Fibroblast of lung (primary cell): ENCODE results near the gene SHROOM4. TPM values are rescaled to one million over a fixed set of nuclear protein-coding genes. Genes with fewer than 3 reads are reported as not detected.
A peak's percentile ranks its signal among the peaks of the same experiment; 100 is the strongest.

Experiments
- DNase-seq, 2 donors: peaks; one replicate each; pipeline versions ENCODE4 v3.0.0 to v3.0.0-alpha.2; 2010; ENCODE audit warnings: low read depth in 2 of 2
- H2AFZ ChIP-seq: 2 replicates; pipeline ENCODE4 v1.5.1; 2012; ENCODE audit warnings: low read length, control low read depth, inconsistent platforms
- H3K27ac ChIP-seq: 2 replicates; pipeline ENCODE4 v1.5.1; 2011; ENCODE audit warnings: low read length, control low read depth; ENCODE audit not compliant: insufficient read depth
- H3K27me3 ChIP-seq: 2 replicates; pipeline ENCODE4 v1.5.1; 2011; ENCODE audit warnings: mild to moderate bottlenecking, low read length; ENCODE audit not compliant: control insufficient read depth, insufficient read depth
- H3K36me3 ChIP-seq: 2 replicates; pipeline ENCODE4 v1.5.1; 2011; ENCODE audit warnings: low read length; ENCODE audit not compliant: control insufficient read depth, insufficient read depth
- H3K4me1 ChIP-seq: 2 replicates; pipeline ENCODE4 v1.5.1; 2011; ENCODE audit warnings: low read length; ENCODE audit not compliant: control insufficient read depth, insufficient read depth; ENCODE audit errors: extremely low read depth
- H3K4me2 ChIP-seq: 2 replicates; pipeline ENCODE4 v1.5.1; 2011; ENCODE audit warnings: low read length, control low read depth; ENCODE audit not compliant: insufficient read depth; ENCODE audit errors: extremely low read depth
- H3K4me3 ChIP-seq, 4 experiments: fragments of 200-600 bp in 1 of 4; sonication (generic) in 1 of 4; replicated peaks in 1 of 4; 2 replicates each; pipeline ENCODE4 v1.5.1; 2011 to 2016; ENCODE audit warnings: low read length in 4 of 4, low read depth in 3 of 4, mild to moderate bottlenecking in 3 of 4, control low read depth in 2 of 4, inconsistent platforms in 1 of 4, mixed read lengths in 1 of 4; ENCODE audit not compliant: insufficient read depth in 1 of 4; ENCODE audit errors: control extremely low read depth in 1 of 4
- H3K79me2 ChIP-seq: 2 replicates; pipeline ENCODE4 v1.5.1; 2012; ENCODE audit warnings: mild to moderate bottlenecking, low read length, inconsistent platforms; ENCODE audit not compliant: control insufficient read depth, insufficient read depth
- H3K9ac ChIP-seq: 2 replicates; pipeline ENCODE4 v1.5.1; 2011; ENCODE audit warnings: mild to moderate bottlenecking, low read length, control low read depth; ENCODE audit not compliant: insufficient read depth
- H3K9me3 ChIP-seq: 2 replicates; pipeline ENCODE4 v1.5.1; 2012; ENCODE audit warnings: low read depth, low read length; ENCODE audit not compliant: control insufficient read depth, insufficient read depth
- H4K20me1 ChIP-seq: 2 replicates; pipeline ENCODE4 v1.5.1; 2011; ENCODE audit warnings: low read length; ENCODE audit not compliant: control insufficient read depth, insufficient read depth; ENCODE audit errors: extremely low read depth
- EZH2 ChIP-seq: IDR thresholded peaks from 2 replicates; pipeline ENCODE4 v1.5.1; 2012; ENCODE audit warnings: low read length, control low read depth, mild to moderate bottlenecking; ENCODE audit errors: missing control alignments
- polyA plus RNA-seq, 2 donors: library from polyadenylated mRNA; depleted of rRNA in 1 of 2; stranded (reverse) in 1 of 2; unstranded in 1 of 2; fragments of >200 nt; gene quantifications; 2 replicates each; pipeline ENCODE4 v1.2.1, GENCODE V29; 2011 to 2012; ENCODE audit warnings: missing spikeins in 1 of 2
- total RNA-seq: library from RNA; depleted of rRNA; stranded (reverse); fragments of >200 nt; gene quantifications from 2 replicates; pipeline ENCODE4 v1.2.1, GENCODE V29; 2014
- TF ChIP-seq, protein P1 (sequence below), 2 donors: IDR thresholded peaks in 1 of 2; conservative IDR thresholded peaks in 1 of 2; 1 replicate in 1 of 2; 2 replicates in 1 of 2; pipeline ENCODE4 v1.5.1; 2011 to 2012; ENCODE audit warnings: low read length in 2 of 2, control low read depth in 1 of 2, inconsistent platforms in 1 of 2, low read depth in 1 of 2, mild to moderate bottlenecking in 1 of 2

SHROOM4 gene
- total and polyA plus RNA-seq, 2 donors (not counting 1 experiment from before 2014, with no cell fraction given): 0.45 to 0.50 TPM

DNA sequence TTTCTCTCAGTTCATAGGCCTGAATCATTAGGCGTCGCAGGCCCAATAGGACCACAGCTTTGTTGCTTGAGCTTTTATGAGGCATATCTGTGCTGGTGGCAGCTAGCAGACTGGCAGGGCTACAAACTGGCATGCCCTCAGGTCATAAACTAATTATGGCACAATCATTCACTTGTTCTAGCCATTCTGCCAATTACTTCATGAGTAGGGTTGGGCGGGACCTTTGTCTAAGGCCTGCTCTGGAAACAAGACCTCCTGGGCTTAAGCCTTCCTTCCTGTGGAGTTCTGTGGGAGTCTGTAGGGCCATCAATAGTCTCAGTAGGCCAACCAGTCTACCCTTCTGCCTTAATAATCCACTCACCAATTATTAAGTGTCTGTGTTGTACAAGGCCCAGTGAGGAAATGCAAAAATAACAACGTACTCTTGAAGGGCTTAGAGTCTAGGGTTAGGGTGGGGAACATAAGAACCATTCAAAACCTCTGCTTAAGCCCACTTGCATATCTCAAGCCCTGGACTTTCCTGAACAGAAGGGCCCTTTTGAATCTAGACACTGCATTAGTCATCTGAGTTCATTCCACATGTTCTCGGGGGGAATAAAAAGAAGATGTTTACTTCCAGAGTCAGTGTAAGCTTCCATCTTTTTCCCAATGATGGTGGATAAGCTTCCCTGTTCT lies 44.5 kb downstream of the SHROOM4 start:
- Histone ChIP-seq H3K4me3 (no peak overlapping the region), H3K27me3 (no peaks in the 10 kb centered on the region), H3K27ac (no peak overlapping the region), H3K4me1 (no peaks in the 10 kb centered on the region), H3K9me3 (no peaks in the 10 kb centered on the region), H3K79me2 (no peaks in the 10 kb centered on the region), H2AFZ (no peak overlapping the region), H3K4me2 (no peak overlapping the region), H4K20me1 (no peaks in the 10 kb centered on the region), H3K9ac (no peak overlapping the region), H3K36me3 (no peaks in the 10 kb centered on the region)
- DNase-seq: peak in 1 of 2 donors; percentile 5
- TF ChIP-seq, protein P1, sequence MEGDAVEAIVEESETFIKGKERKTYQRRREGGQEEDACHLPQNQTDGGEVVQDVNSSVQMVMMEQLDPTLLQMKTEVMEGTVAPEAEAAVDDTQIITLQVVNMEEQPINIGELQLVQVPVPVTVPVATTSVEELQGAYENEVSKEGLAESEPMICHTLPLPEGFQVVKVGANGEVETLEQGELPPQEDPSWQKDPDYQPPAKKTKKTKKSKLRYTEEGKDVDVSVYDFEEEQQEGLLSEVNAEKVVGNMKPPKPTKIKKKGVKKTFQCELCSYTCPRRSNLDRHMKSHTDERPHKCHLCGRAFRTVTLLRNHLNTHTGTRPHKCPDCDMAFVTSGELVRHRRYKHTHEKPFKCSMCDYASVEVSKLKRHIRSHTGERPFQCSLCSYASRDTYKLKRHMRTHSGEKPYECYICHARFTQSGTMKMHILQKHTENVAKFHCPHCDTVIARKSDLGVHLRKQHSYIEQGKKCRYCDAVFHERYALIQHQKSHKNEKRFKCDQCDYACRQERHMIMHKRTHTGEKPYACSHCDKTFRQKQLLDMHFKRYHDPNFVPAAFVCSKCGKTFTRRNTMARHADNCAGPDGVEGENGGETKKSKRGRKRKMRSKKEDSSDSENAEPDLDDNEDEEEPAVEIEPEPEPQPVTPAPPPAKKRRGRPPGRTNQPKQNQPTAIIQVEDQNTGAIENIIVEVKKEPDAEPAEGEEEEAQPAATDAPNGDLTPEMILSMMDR (conservative IDR thresholded peaks at IDR 0.05 in 1 of 2, IDR thresholded peaks at IDR 0.05 in 1 of 2; ENCODE audit: low read depth in 1 of 2, low read length in 2 of 2): no peak
- no peak for TF ChIP-seq EZH2

DNA sequence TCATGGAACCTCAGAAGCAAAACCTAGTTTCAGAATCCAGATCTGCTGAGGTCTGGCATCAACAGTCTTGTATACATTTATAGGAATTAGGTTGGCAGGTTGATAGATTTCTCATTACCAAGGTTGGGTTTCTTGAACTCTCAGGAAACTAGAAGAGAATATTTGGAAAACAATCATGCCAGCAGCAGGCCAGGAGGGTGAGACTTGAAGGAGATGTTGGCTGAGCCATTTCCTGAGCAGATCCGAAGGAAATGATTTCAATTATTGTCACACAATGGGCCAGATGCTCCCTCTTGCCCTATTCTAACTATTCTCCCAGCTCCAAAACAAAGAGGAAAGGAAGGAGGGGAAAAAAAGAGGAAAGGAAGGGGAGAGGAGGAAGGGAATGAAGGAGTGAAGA lies 45.2 kb downstream of the SHROOM4 start:
- TF ChIP-seq, protein P1 (conservative IDR thresholded peaks at IDR 0.05 in 1 of 2, IDR thresholded peaks at IDR 0.05 in 1 of 2; ENCODE audit: low read depth in 1 of 2, low read length in 2 of 2): no peak
- no peak for TF ChIP-seq EZH2
- H4K20me1 ChIP-seq: no peaks in the 10 kb centered on the region
- DNase-seq: no peak
- H3K9ac ChIP-seq: no peak overlapping the region
- H3K27ac ChIP-seq: no peak overlapping the region
- H3K4me2 ChIP-seq: no peak overlapping the region
- H3K9me3 ChIP-seq: no peaks in the 10 kb centered on the region
- H3K79me2 ChIP-seq: no peaks in the 10 kb centered on the region
- no peaks in the 10 kb centered on the region for H3K4me1 ChIP-seq
- no peak overlapping the region for H3K4me3 ChIP-seq
- H3K27me3 ChIP-seq: no peaks in the 10 kb centered on the region
- no peak overlapping the region for H2AFZ ChIP-seq
- H3K36me3 ChIP-seq: no peaks in the 10 kb centered on the region

DNA sequence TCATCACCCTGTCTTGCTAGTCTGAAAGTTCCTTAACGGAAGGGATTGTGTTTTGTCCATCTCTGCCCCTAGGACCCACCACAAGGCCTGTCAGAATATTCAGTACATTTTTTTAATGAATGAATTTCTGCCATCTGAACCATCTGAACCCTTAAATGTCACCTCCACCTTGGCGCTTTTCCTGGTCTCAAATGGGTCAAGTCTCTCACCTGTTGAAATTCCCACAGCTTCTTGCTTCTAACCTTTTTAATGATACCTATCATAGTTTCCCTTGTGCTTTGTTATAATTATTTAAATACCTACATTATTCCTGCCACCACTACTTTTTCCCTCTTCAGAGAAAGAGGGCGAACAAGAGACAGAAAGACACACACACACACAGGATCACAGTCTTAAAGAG lies 48.0 kb downstream of the SHROOM4 start:
- Histone ChIP-seq H3K36me3 (no peaks in the 10 kb centered on the region), H3K79me2 (no peaks in the 10 kb centered on the region), H3K27me3 (no peaks in the 10 kb centered on the region), H3K9me3 (no peaks in the 10 kb centered on the region), H3K4me2 (no peak overlapping the region), H2AFZ (no peak overlapping the region), H3K4me3 (no peak overlapping the region), H3K4me1 (no peaks in the 10 kb centered on the region), H3K27ac (no peak overlapping the region), H3K9ac (no peak overlapping the region), H4K20me1 (no peaks in the 10 kb centered on the region)
- no peak for TF ChIP-seq EZH2
- TF ChIP-seq, protein P1 (conservative IDR thresholded peaks at IDR 0.05 in 1 of 2, IDR thresholded peaks at IDR 0.05 in 1 of 2; ENCODE audit: low read depth in 1 of 2, low read length in 2 of 2): no peak
- no peak for DNase-seq
